Bronchial epithelial cell (primary cell): ENCODE data around the gene PER3. TPM values are rescaled to one million over a fixed set of nuclear protein-coding genes. Genes with fewer than 3 reads are reported as not detected.

Experiments
- DNase-seq: peaks from one replicate; pipeline ENCODE4 v3.0.0-alpha.2; 2010; ENCODE audit warnings: low read depth
- FAIRE-seq: peaks from 2 replicates; lab custom pipeline; 2011; peaks lifted over from hg19 to GRCh38; lab: Jason Lieb, UNC
- H3K27me3 ChIP-seq: 2 replicates; pipeline ENCODE4 v1.5.1; 2011; ENCODE audit warnings: low read length; ENCODE audit not compliant: control insufficient read depth, insufficient read depth
- H3K36me3 ChIP-seq: 2 replicates; pipeline ENCODE4 v1.5.1; 2011; ENCODE audit warnings: low read length; ENCODE audit not compliant: control insufficient read depth, insufficient read depth
- H3K4me3 ChIP-seq: 2 replicates; pipeline ENCODE4 v1.5.1; 2011; ENCODE audit warnings: mild to moderate bottlenecking, low read depth, low read length, control low read depth
- CTCF ChIP-seq: IDR thresholded peaks from 2 replicates; pipeline ENCODE4 v1.5.1; 2011; ENCODE audit warnings: mild to moderate bottlenecking, moderate library complexity, low read length, control low read depth, inconsistent platforms; ENCODE audit not compliant: insufficient read depth, severe bottlenecking
- total RNA-seq: library from RNA; depleted of rRNA; stranded (reverse); fragments of >200 nt; gene quantifications from 2 replicates; pipeline ENCODE4 v1.2.1, GENCODE V29; 2014

Gene PER3
- total RNA-seq, 1 donor from 2014 or later: 4.5 TPM

GRCh38 chr1:7856345-7856744, 72.3 kb downstream of the PER3 start:
- peak; percentile 25 for TF ChIP-seq CTCF
- Histone ChIP-seq H3K27me3 (no peaks in the 10 kb centered on the region), H3K4me3 (no peak overlapping the region), H3K36me3 (no peaks in the 10 kb centered on the region)
- no peak for DNase-seq
- FAIRE-seq: no peak

GRCh38 chr1:7857000-7857399, 72.9 kb downstream of the PER3 start:
- no peaks in the 10 kb centered on the region for H3K27me3 ChIP-seq
- no peak for FAIRE-seq
- no peaks in the 10 kb centered on the region for H3K36me3 ChIP-seq
- DNase-seq: no peak
- no peak for TF ChIP-seq CTCF
- H3K4me3 ChIP-seq: no peak overlapping the region

GRCh38 chr1:7857985-7858384, 73.9 kb downstream of the PER3 start:
- FAIRE-seq (no peak), DNase-seq (no peak)
- no peaks in the 10 kb centered on the region for H3K27me3 ChIP-seq
- no peak for TF ChIP-seq CTCF
- no peaks in the 10 kb centered on the region for H3K36me3 ChIP-seq
- no peak overlapping the region for H3K4me3 ChIP-seq

- H3K4me3 ChIP-seq: no peak overlapping the region
- DNase-seq: no peak
- no peak for FAIRE-seq
- no peaks in the 10 kb centered on the region for H3K27me3 ChIP-seq
- TF ChIP-seq CTCF: no peak
- no peaks in the 10 kb centered on the region for H3K36me3 ChIP-seq
These were observed 75.3 kb downstream of the PER3 start for GRCh38 chr1:7859406-7859805.

- Histone ChIP-seq H3K4me3 (no peak overlapping the region), H3K36me3 (no peaks in the 10 kb centered on the region), H3K27me3 (no peaks in the 10 kb centered on the region)
- no peak for TF ChIP-seq CTCF
- no peak for FAIRE-seq
- no peak for DNase-seq
These were observed 76.0 kb downstream of the PER3 start for GRCh38 chr1:7860130-7860529.

GRCh38 chr1:7861452-7861851, 77.4 kb downstream of the PER3 start:
- no peak for TF ChIP-seq CTCF
- DNase-seq (no peak), FAIRE-seq (no peak)
- Histone ChIP-seq H3K27me3 (no peaks in the 10 kb centered on the region), H3K4me3 (no peak overlapping the region), H3K36me3 (no peaks in the 10 kb centered on the region)
